ENCODE measurements around the gene HSPB9. TPM values are rescaled to one million over a fixed set of nuclear protein-coding genes. Genes with fewer than 3 reads are reported as not detected.

The HSPB9 gene
- not detected for total RNA-seq

GRCh38 chr17:42122371-42123303, at the start of gene HSPB9:
Gene HSPB9 (plus strand): TSS chr17:42122804. CDS start chr17:42122851, 47 bp downstream.
- no peak for DNase-seq

GRCh38 chr17:42075789-42076188, 46.8 kb upstream of the HSPB9 start:
- DNase-seq: no peak

- no peak for DNase-seq
Measured at GRCh38 chr17:42076797-42077559, 45.6 kb upstream of the HSPB9 start.

GRCh38 chr17:42077755-42078154, 44.8 kb upstream of the HSPB9 start:
- no peak for DNase-seq

GRCh38 chr17:42078396-42079043, 44.1 kb upstream of the HSPB9 start:
- no peak for DNase-seq

- no peak for DNase-seq
Measured at GRCh38 chr17:42079541-42079940, 43.1 kb upstream of the HSPB9 start.

GRCh38 chr17:42081516-42082129, 41.0 kb upstream of the HSPB9 start:
- no peak for DNase-seq

- no peak for DNase-seq
Measured at GRCh38 chr17:42087042-42087701, 35.4 kb upstream of the HSPB9 start.

- DNase-seq: no peak
Measured at GRCh38 chr17:42087736-42088705, 34.6 kb upstream of the HSPB9 start.

GRCh38 chr17:42088736-42089135, 33.9 kb upstream of the HSPB9 start:
- DNase-seq: no peak

- no peak for DNase-seq
Measured at GRCh38 chr17:42090964-42091790, 31.4 kb upstream of the HSPB9 start.

- DNase-seq: no peak
Measured at GRCh38 chr17:42092939-42093338, 29.7 kb upstream of the HSPB9 start.

GRCh38 chr17:42094375-42095069, 28.1 kb upstream of the HSPB9 start:
- no peak for DNase-seq

GRCh38 chr17:42096360-42097111, 26.1 kb upstream of the HSPB9 start:
- DNase-seq: no peak

- no peak for DNase-seq
Measured at GRCh38 chr17:42097691-42098631, 24.6 kb upstream of the HSPB9 start, which contains the start of gene ZNF385C. Gene ZNF385C (minus strand): TSS chr17:42098473. CDS start chr17:42063056, 35,417 bp downstream.

- no peak for DNase-seq
Measured at GRCh38 chr17:42098730-42099399, 23.7 kb upstream of the HSPB9 start.
